Measurements from ENCODE around the gene BTBD7. TPM values are rescaled to one million over a fixed set of nuclear protein-coding genes. Genes with fewer than 3 reads are reported as not detected.

The BTBD7 gene
- total and polyA plus RNA-seq, 8 donors: 5.7 to 99.2 (median 25.6) TPM

DNA sequence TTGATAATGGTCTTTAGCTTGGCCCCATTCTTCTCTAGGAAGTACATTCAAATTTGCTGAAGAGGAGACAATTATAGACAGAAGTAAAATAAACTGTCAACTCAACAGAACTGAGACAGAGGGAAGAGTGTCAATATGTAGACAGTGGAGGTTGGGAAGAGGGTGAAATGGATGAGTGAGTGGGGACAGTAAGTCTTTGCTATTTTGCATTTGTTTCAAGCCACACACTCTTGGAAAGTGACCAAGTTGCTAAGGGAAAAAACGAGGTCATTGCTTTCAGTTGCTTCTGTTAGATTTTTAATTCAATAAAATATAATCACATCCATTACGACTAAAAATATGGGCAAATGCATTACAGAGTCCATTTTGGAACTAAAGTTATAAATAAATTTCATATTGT lies 47.8 kb downstream of the BTBD7 start:
- Histone ChIP-seq H3K4me1 (peaks cover 0 to 18% (median 4%) of the 10 kb centered on the region in 4 donors), H3K27ac (no peak overlapping the region), H3K9me3 (no peaks in the 10 kb centered on the region), H3K4me3 (no peak overlapping the region), H3K36me3 (peaks cover 0 to 21% (median 11%) of the 10 kb centered on the region in 4 donors), H3K27me3 (no peaks in the 10 kb centered on the region)
- WGBS, 5 donors: 52 to 69% (median 56%) methylated on average over 2 of the region's 2 CpGs
- intact Hi-C loops (cut with DNase I; ENCODE audit: low total_unique reads): no loop called here
- TF ChIP-seq POLR2AphosphoS5 (IDR thresholded peaks at IDR 0.05): no peak
- TF ChIP-seq POLR2A (IDR thresholded peaks at IDR 0.05): no peak
- TF ChIP-seq EP300 (IDR thresholded peaks at IDR 0.05): no peak
- TF ChIP-seq, protein P1, sequence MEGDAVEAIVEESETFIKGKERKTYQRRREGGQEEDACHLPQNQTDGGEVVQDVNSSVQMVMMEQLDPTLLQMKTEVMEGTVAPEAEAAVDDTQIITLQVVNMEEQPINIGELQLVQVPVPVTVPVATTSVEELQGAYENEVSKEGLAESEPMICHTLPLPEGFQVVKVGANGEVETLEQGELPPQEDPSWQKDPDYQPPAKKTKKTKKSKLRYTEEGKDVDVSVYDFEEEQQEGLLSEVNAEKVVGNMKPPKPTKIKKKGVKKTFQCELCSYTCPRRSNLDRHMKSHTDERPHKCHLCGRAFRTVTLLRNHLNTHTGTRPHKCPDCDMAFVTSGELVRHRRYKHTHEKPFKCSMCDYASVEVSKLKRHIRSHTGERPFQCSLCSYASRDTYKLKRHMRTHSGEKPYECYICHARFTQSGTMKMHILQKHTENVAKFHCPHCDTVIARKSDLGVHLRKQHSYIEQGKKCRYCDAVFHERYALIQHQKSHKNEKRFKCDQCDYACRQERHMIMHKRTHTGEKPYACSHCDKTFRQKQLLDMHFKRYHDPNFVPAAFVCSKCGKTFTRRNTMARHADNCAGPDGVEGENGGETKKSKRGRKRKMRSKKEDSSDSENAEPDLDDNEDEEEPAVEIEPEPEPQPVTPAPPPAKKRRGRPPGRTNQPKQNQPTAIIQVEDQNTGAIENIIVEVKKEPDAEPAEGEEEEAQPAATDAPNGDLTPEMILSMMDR (IDR thresholded peaks at IDR 0.05): no peak
- DNase-seq: peak in 1 of 2 donors; percentile 27

DNA sequence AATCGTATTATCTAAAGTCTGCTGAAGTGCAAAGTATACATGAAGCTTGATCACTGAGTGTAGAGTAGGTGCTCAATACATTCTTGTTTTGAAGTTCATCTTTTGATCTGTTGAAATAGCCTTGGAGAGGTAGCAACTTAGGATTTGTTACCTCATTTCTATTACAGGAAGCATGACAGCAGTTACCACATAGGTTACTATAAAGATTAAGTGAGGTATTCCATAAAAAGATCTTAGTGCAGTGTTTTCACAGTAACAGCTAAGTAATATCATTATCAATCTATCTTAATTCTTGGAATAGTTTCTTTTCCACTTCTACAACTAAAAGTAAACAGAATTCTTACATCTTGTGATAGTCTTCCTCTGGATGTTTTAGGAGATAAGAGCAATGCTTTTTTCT lies 50.9 kb downstream of the BTBD7 start:
- H3K36me3 ChIP-seq: peaks cover 0 to 9% (median 5%) of the 10 kb centered on the region in 4 donors
- H3K4me1 ChIP-seq: peaks cover 0 to 18% (median 6%) of the 10 kb centered on the region in 4 donors
- no peak for TF ChIP-seq POLR2AphosphoS5 (IDR thresholded peaks at IDR 0.05)
- TF ChIP-seq EP300 (IDR thresholded peaks at IDR 0.05): no peak
- no peak for TF ChIP-seq POLR2A (IDR thresholded peaks at IDR 0.05)
- TF ChIP-seq, protein P1 (IDR thresholded peaks at IDR 0.05): no peak
- no peaks in the 10 kb centered on the region for H3K27me3 ChIP-seq
- intact Hi-C loops (cut with DNase I; ENCODE audit: low total_unique reads): no loop called here
- no peaks in the 10 kb centered on the region for H3K9me3 ChIP-seq
- H3K27ac ChIP-seq: no peak overlapping the region
- no peak for DNase-seq
- no peak overlapping the region for H3K4me3 ChIP-seq
- WGBS, 5 donors: 65 to 87% (median 78%) methylated on average over 1 of the region's 1 CpG

DNA sequence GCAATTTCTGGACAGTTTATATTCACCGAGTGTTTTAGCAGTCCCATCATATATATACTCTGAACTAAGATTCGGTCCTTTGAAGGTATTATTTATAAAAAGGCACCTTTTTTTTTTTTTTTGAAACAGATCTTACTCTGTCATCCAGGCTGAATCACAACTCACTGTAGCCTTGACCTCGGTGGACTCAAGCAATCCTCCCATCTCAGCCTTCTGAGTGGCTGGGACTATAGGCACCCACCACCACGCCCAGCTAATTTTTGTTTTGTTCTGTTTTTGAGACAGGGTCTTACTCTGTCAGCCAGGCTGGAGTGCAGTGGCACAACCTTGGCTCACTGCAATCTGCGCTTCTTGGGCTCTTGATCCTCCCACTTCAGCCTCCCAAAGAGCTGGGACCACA lies 52.1 kb downstream of the BTBD7 start:
- Histone ChIP-seq H3K9me3 (no peaks in the 10 kb centered on the region), H3K27me3 (no peaks in the 10 kb centered on the region), H3K27ac (no peak overlapping the region), H3K36me3 (peaks cover 0 to 4% (median 0%) of the 10 kb centered on the region in 4 donors), H3K4me3 (no peak overlapping the region), H3K4me1 (peaks cover 0 to 17% (median 8%) of the 10 kb centered on the region in 4 donors)
- WGBS, 5 donors: 86 to 92% (median 91%) methylated on average over 5 of the region's 5 CpGs
- DNase-seq: no peak
- TF ChIP-seq, protein P1 (IDR thresholded peaks at IDR 0.05): no peak
- no peak for TF ChIP-seq EP300 (IDR thresholded peaks at IDR 0.05)
- no peak for TF ChIP-seq POLR2AphosphoS5 (IDR thresholded peaks at IDR 0.05)
- no peak for TF ChIP-seq POLR2A (IDR thresholded peaks at IDR 0.05)
- intact Hi-C loops (cut with DNase I; ENCODE audit: low total_unique reads): no loop called here

DNA sequence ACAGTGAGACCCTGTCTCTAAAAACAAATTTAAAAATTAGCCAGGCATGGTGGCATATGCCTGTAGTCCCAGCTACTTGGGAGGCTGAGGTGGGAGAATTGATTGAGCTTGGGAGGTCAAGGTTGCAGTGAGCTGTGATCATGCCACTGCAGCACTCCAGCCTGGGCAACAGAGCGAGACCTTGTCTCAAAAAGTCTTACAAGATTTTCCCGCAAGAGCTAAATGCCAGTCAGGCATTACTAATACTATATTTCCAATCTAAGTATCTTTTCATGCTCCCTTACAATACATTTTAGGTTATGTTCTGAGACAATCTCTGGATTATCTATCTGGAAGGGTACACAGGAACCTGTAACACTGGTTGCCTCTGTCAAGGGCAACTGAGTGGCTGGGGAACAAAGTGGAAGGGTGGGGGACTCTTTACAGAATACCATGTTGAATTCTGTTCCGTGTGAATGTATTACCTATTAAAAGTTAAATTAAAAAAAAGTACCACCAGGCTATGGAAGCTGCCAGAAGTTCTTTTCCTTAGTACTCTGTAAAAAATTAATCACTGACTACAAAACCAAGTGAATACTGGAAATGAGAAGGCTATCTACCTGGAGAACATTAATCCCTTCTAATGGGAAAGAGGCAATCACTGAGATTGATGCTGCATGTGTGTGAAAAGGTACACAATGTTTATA lies 56.7 kb downstream of the BTBD7 start:
- Histone ChIP-seq H3K27ac (no peak overlapping the region), H3K4me3 (no peak overlapping the region), H3K36me3 (peaks cover 0 to 7% (median 4%) of the 10 kb centered on the region in 4 donors), H3K27me3 (no peaks in the 10 kb centered on the region), H3K4me1 (peaks cover 0 to 8% (median 6%) of the 10 kb centered on the region in 4 donors), H3K9me3 (no peaks in the 10 kb centered on the region)
- peak in 1 of 2 donors; percentile 9 for DNase-seq
- intact Hi-C loops (cut with DNase I; ENCODE audit: low total_unique reads): no loop called here
- TF ChIP-seq, protein P1 (IDR thresholded peaks at IDR 0.05): no peak
- TF ChIP-seq POLR2AphosphoS5 (IDR thresholded peaks at IDR 0.05) (no peak), POLR2A (IDR thresholded peaks at IDR 0.05) (no peak), EP300 (IDR thresholded peaks at IDR 0.05) (no peak)
- WGBS, 5 donors: 81 to 93% (median 88%) methylated on average over 3 of the region's 3 CpGs

All from stomach (tissue), 9 donors.